ENCODE data around the gene PRRG3.

The PRRG3 gene

GRCh38 chrX:151710457-151710856, 15.2 kb downstream of the PRRG3 start:
- DNase-seq: no peak

- DNase-seq: no peak
These were observed 15.9 kb downstream of the PRRG3 start for GRCh38 chrX:151711154-151711553.

- no peak for DNase-seq
These were observed 16.5 kb downstream of the PRRG3 start for GRCh38 chrX:151711787-151712186.

GRCh38 chrX:151712253-151712652, 17.0 kb downstream of the PRRG3 start:
- no peak for DNase-seq

- DNase-seq: no peak
These were observed 18.6 kb downstream of the PRRG3 start for GRCh38 chrX:151713849-151714248.

- DNase-seq: no peak
These were observed 19.1 kb downstream of the PRRG3 start for GRCh38 chrX:151714362-151714761.

GRCh38 chrX:151715752-151716151, 20.5 kb downstream of the PRRG3 start, which contains the start of gene FATE1:
FATE1 (plus strand) TSS chrX:151716035; CDS start chrX:151716120, 85 bp downstream.
- DNase-seq: no peak

- DNase-seq: no peak
These were observed 27.1 kb downstream of the PRRG3 start for GRCh38 chrX:151722241-151722846.

- no peak for DNase-seq
These were observed 28.0 kb downstream of the PRRG3 start for GRCh38 chrX:151723156-151723760.

GRCh38 chrX:151724563-151725337, 29.5 kb downstream of the PRRG3 start:
- no peak for DNase-seq

GRCh38 chrX:151725338-151725614, 30.0 kb downstream of the PRRG3 start:
- DNase-seq: no peak

- no peak for DNase-seq
These were observed 31.5 kb downstream of the PRRG3 start for GRCh38 chrX:151726751-151727150.

- DNase-seq: no peak
These were observed 32.1 kb downstream of the PRRG3 start for GRCh38 chrX:151727346-151727745.

GRCh38 chrX:151729056-151729725, 33.9 kb downstream of the PRRG3 start:
- no peak for DNase-seq

GRCh38 chrX:151734446-151734845, 39.2 kb downstream of the PRRG3 start, which contains the start of gene CNGA2:
CNGA2 (plus strand) TSS chrX:151734746; CDS start chrX:151738484, 3,738 bp downstream.
- DNase-seq: no peak

GRCh38 chrX:151735219-151735618, 40.0 kb downstream of the PRRG3 start:
- DNase-seq: no peak

GRCh38 chrX:151736685-151737084, 41.4 kb downstream of the PRRG3 start:
- no peak for DNase-seq

- no peak for DNase-seq
These were observed 42.2 kb downstream of the PRRG3 start for GRCh38 chrX:151737494-151737893.

GRCh38 chrX:151738751-151739150, 43.5 kb downstream of the PRRG3 start:
- no peak for DNase-seq

- no peak for DNase-seq
These were observed 46.3 kb downstream of the PRRG3 start for GRCh38 chrX:151741606-151742005.

- no peak for DNase-seq
These were observed 47.1 kb downstream of the PRRG3 start for GRCh38 chrX:151742311-151742710.

- DNase-seq: no peak
These were observed 48.6 kb downstream of the PRRG3 start for GRCh38 chrX:151743651-151744470.

- DNase-seq: no peak
These were observed 50.4 kb downstream of the PRRG3 start for GRCh38 chrX:151745651-151746050.
